Mesodermal cell (in vitro differentiated cells): ENCODE measurements around the gene SPECC1.
"Not testable (repeated sequence)": the region's sequence is repeated elsewhere in the genome, so short reads cannot be mapped to it uniquely, and the experiment has no call there.

Experiments
- H3K27ac ChIP-seq: 2 replicates; pipeline ENCODE4 v1.7.0; 2013; ENCODE audit warnings: mild to moderate bottlenecking, low read depth, low read length, moderate library complexity; ENCODE audit not compliant: severe bottlenecking
- H3K36me3 ChIP-seq: 2 replicates; pipeline ENCODE4 v1.7.1; 2013; ENCODE audit warnings: mild to moderate bottlenecking, low read length, moderate library complexity; ENCODE audit not compliant: control insufficient read depth, insufficient read depth
- H3K4me1 ChIP-seq: one replicate; pipeline ENCODE4 v1.7.1; 2013; ENCODE audit warnings: mild to moderate bottlenecking, low read length; ENCODE audit not compliant: insufficient read depth, control insufficient read depth, poor library complexity, severe bottlenecking
- H3K4me3 ChIP-seq: 2 replicates; pipeline ENCODE4 v1.7.0; 2013; ENCODE audit warnings: low read length, control low read depth, mild to moderate bottlenecking; ENCODE audit not compliant: insufficient read depth, poor library complexity, severe bottlenecking; ENCODE audit errors: extremely low read depth
- H3K9me3 ChIP-seq: 2 replicates; pipeline ENCODE4 v1.7.1; 2013; ENCODE audit warnings: mild to moderate bottlenecking, low read length, moderate library complexity; ENCODE audit not compliant: control insufficient read depth
- WGBS, 2 experiments: methylation state at CpG; one replicate each; pipeline ENCODE4 v1.1.5; 2013; ENCODE audit warnings: missing lambda C conversion rate in 2 of 2; ENCODE audit not compliant: insufficient coverage in 2 of 2; 5-methylcytosine and 5-hydroxymethylcytosine counted together

SPECC1 gene

GRCh38 chr17:20016475-20016992 is 7.4 kb downstream of the SPECC1 start:
- not testable (repeated sequence) for H3K27ac ChIP-seq, H3K36me3 ChIP-seq, H3K9me3 ChIP-seq, H3K4me3 ChIP-seq, H3K4me1 ChIP-seq
- 97 to 98% methylated on average over 26 of the region's 32 CpGs for WGBS, 2 experiments

GRCh38 chr17:20022701-20023100 is 13.5 kb downstream of the SPECC1 start:
- Histone ChIP-seq H3K4me1 (no peaks in the 10 kb centered on the region), H3K9me3 (no peaks in the 10 kb centered on the region), H3K36me3 (no peaks in the 10 kb centered on the region), H3K27ac (no peak overlapping the region), H3K4me3 (no peak overlapping the region)
- 67 to 92% methylated on average over 1 to 2 of the region's 4 CpGs for WGBS, 2 experiments

- no peaks in the 10 kb centered on the region for H3K36me3 ChIP-seq
- H3K9me3 ChIP-seq, result no peaks in the 10 kb centered on the region
- H3K4me3 ChIP-seq, result no peak overlapping the region
- no peak overlapping the region for H3K27ac ChIP-seq
- H3K4me1 ChIP-seq, result no peaks in the 10 kb centered on the region
These were observed 17.8 kb downstream of the SPECC1 start for GRCh38 chr17:20026960-20027359.

- no peaks in the 10 kb centered on the region for H3K9me3 ChIP-seq
- WGBS, 2 experiments, result 80% methylated on average over 1 of the region's 3 CpGs; no CpG with 5 or more reads in 1 of the 2 experiments
- no peak overlapping the region for H3K27ac ChIP-seq
These were observed 19.3 kb downstream of the SPECC1 start for GRCh38 chr17:20028443-20028842.

GRCh38 chr17:20032636-20033035 is 23.5 kb downstream of the SPECC1 start:
- no CpG with 5 or more reads among the region's 7 CpGs for WGBS, 2 experiments
- H3K9me3 ChIP-seq, result no peaks in the 10 kb centered on the region
- H3K36me3 ChIP-seq, result no peaks in the 10 kb centered on the region
- H3K4me1 ChIP-seq, result no peaks in the 10 kb centered on the region
- H3K4me3 ChIP-seq, result no peak overlapping the region
- H3K27ac ChIP-seq, result no peak overlapping the region

More at GRCh38 chr17:20028443-20028842, 19.3 kb downstream of the SPECC1 start:
- H3K4me3 ChIP-seq, result no peak overlapping the region
- no peaks in the 10 kb centered on the region for H3K4me1 ChIP-seq
- no peaks in the 10 kb centered on the region for H3K36me3 ChIP-seq

- Histone ChIP-seq H3K4me1 (no peaks in the 10 kb centered on the region), H3K27ac (no peak overlapping the region), H3K4me3 (no peak overlapping the region), H3K36me3 (no peaks in the 10 kb centered on the region), H3K9me3 (no peaks in the 10 kb centered on the region)
- WGBS, 2 experiments, result 83 to 100% methylated on average over 1 to 3 of the region's 3 CpGs
These were observed 24.3 kb downstream of the SPECC1 start for GRCh38 chr17:20033415-20033814.

- H3K4me3 ChIP-seq, result no peak overlapping the region
- no peaks in the 10 kb centered on the region for H3K9me3 ChIP-seq
- H3K36me3 ChIP-seq, result no peaks in the 10 kb centered on the region
- no peaks in the 10 kb centered on the region for H3K4me1 ChIP-seq
- H3K27ac ChIP-seq, result no peak overlapping the region
- WGBS, 2 experiments, result no CpG with 5 or more reads among the region's 3 CpGs
These were observed 26.3 kb downstream of the SPECC1 start for GRCh38 chr17:20035501-20035900.

GRCh38 chr17:20037286-20037685 is 28.1 kb downstream of the SPECC1 start:
- not testable (repeated sequence) for H3K27ac ChIP-seq, H3K4me1 ChIP-seq, H3K9me3 ChIP-seq, H3K4me3 ChIP-seq, H3K36me3 ChIP-seq
- 71 to 82% methylated on average over 1 of the region's 1 CpG for WGBS, 2 experiments

- Histone ChIP-seq H3K36me3 (no peaks in the 10 kb centered on the region), H3K4me1 (no peaks in the 10 kb centered on the region), H3K27ac (no peak overlapping the region), H3K9me3 (no peaks in the 10 kb centered on the region), H3K4me3 (no peak overlapping the region)
- 95 to 100% methylated on average over 1 to 2 of the region's 2 CpGs for WGBS, 2 experiments
These were observed 29.9 kb downstream of the SPECC1 start for GRCh38 chr17:20039037-20039436.

GRCh38 chr17:20040216-20040615 is 31.1 kb downstream of the SPECC1 start:
- H3K4me3 ChIP-seq, result no peak overlapping the region
- no peaks in the 10 kb centered on the region for H3K9me3 ChIP-seq
- H3K36me3 ChIP-seq, result no peaks in the 10 kb centered on the region
- H3K27ac ChIP-seq, result no peak overlapping the region
- H3K4me1 ChIP-seq, result no peaks in the 10 kb centered on the region

GRCh38 chr17:20043021-20043420 is 33.9 kb downstream of the SPECC1 start:
- 95 to 97% methylated on average over 3 of the region's 3 CpGs for WGBS, 2 experiments
- no peaks in the 10 kb centered on the region for H3K9me3 ChIP-seq
- H3K27ac ChIP-seq, result no peak overlapping the region
- no peaks in the 10 kb centered on the region for H3K4me1 ChIP-seq
- H3K36me3 ChIP-seq, result no peaks in the 10 kb centered on the region
- H3K4me3 ChIP-seq, result no peak overlapping the region
